KMS-11 (cell line): ENCODE measurements around the gene CASS4.

Experiments used
- H2AFZ ChIP-seq: fragments of 200-600 bp; sonication (generic); 2 replicates; pipeline ENCODE4 v1.6.1; 2016; ENCODE audit warnings: antibody characterized with exemption, mixed run types, low read depth
- H3K27ac ChIP-seq: fragments of 200-600 bp; sonication (generic); 2 replicates; pipeline ENCODE4 v1.6.1; 2016; ENCODE audit warnings: mild to moderate bottlenecking, mixed run types
- H3K27me3 ChIP-seq: fragments of 200-600 bp; sonication (generic); 2 replicates; pipeline ENCODE4 v1.6.1; 2017; ENCODE audit warnings: mild to moderate bottlenecking, low read depth, mixed run types, moderate library complexity; ENCODE audit not compliant: insufficient read depth
- H3K36me3 ChIP-seq: fragments of 200-600 bp; sonication (generic); 2 replicates; pipeline ENCODE4 v1.6.1; 2017; ENCODE audit warnings: mild to moderate bottlenecking, mixed run types; ENCODE audit not compliant: insufficient read depth
- H3K4me1 ChIP-seq: fragments of 200-600 bp; sonication (generic); 2 replicates; pipeline ENCODE4 v1.6.1; 2016; ENCODE audit warnings: mild to moderate bottlenecking, low read depth, mixed run types; ENCODE audit not compliant: poor library complexity, severe bottlenecking
- H3K4me2 ChIP-seq: fragments of 200-600 bp; sonication (generic); 2 replicates; pipeline ENCODE4 v1.7.0; 2016; ENCODE audit warnings: mild to moderate bottlenecking, mixed run types
- H3K4me3 ChIP-seq: fragments of 200-600 bp; sonication (generic); IDR thresholded peaks from 2 replicates; pipeline ENCODE4 v1.6.1; 2017; ENCODE audit warnings: low read depth, low read length, mixed read lengths; ENCODE audit not compliant: insufficient read depth
- H3K79me2 ChIP-seq: fragments of 200-600 bp; sonication (generic); 2 replicates; pipeline ENCODE4 v1.6.1; 2016; ENCODE audit warnings: low read depth, mixed run types; ENCODE audit not compliant: insufficient read depth
- H3K9ac ChIP-seq: fragments of 200-600 bp; sonication (generic); 2 replicates; pipeline ENCODE4 v1.6.1; 2016; ENCODE audit warnings: mild to moderate bottlenecking, mixed run types
- H4K20me1 ChIP-seq: fragments of 200-600 bp; sonication (generic); 2 replicates; pipeline ENCODE4 v1.6.1; 2016; ENCODE audit warnings: mild to moderate bottlenecking, mixed run types; ENCODE audit not compliant: insufficient read depth
- CTCF ChIP-seq: fragments of 200-600 bp; sonication (generic); conservative IDR thresholded peaks from 2 replicates; pipeline ENCODE4 v1.6.1; 2017; ENCODE audit warnings: low read depth, mild to moderate bottlenecking, antibody characterized with exemption, low read length, moderate library complexity, mixed read lengths

Gene CASS4

GRCh38 chr20:56463428-56463827, 51.4 kb downstream of the CASS4 start:
- no peaks in the 10 kb centered on the region for H3K79me2 ChIP-seq
- no peak overlapping the region for H3K9ac ChIP-seq
- H3K36me3 ChIP-seq = no peaks in the 10 kb centered on the region
- no peaks in the 10 kb centered on the region for H4K20me1 ChIP-seq
- H3K4me2 ChIP-seq = no peak overlapping the region
- TF ChIP-seq CTCF = no peak
- H3K27me3 ChIP-seq = no peaks in the 10 kb centered on the region
- no peak overlapping the region for H3K4me3 ChIP-seq
- no peak overlapping the region for H3K27ac ChIP-seq
- H3K4me1 ChIP-seq = peaks cover 6% of the 10 kb centered on the region
- H2AFZ ChIP-seq = no peak overlapping the region

GRCh38 chr20:56465997-56466396, 53.9 kb downstream of the CASS4 start:
- no peaks in the 10 kb centered on the region for H4K20me1 ChIP-seq
- peaks cover 17% of the 10 kb centered on the region for H3K4me1 ChIP-seq
- H3K4me2 ChIP-seq = no peak overlapping the region
- H3K4me3 ChIP-seq = no peak overlapping the region
- H3K36me3 ChIP-seq = no peaks in the 10 kb centered on the region
- no peak overlapping the region for H2AFZ ChIP-seq
- peaks cover 24% of the 10 kb centered on the region for H3K79me2 ChIP-seq
- H3K27ac ChIP-seq = no peak overlapping the region
- TF ChIP-seq CTCF = no peak
- no peaks in the 10 kb centered on the region for H3K27me3 ChIP-seq
- no peak overlapping the region for H3K9ac ChIP-seq

GRCh38 chr20:56467968-56468315, 55.9 kb downstream of the CASS4 start:
- H3K9ac ChIP-seq = peak overlapping the region; percentile 53
- TF ChIP-seq CTCF = no peak

GRCh38 chr20:56468316-56469076, 56.4 kb downstream of the CASS4 start, which contains the start of gene RTF2:
RTF2 (plus strand) TSS chr20:56468627; CDS start chr20:56468698, 71 bp downstream.
- TF ChIP-seq CTCF = no peak
- Histone ChIP-seq H2AFZ (peak within 1 kb of the TSS; percentile 98), H3K27me3 (no peaks in the 10 kb centered on the region), H3K9ac (peak within 1 kb of the TSS; percentile 53), H3K36me3 (peaks cover 7% of the 10 kb centered on the region; the same call in 1 of the 2 replicates), H3K4me2 (peak within 1 kb of the TSS; percentile 94), H3K27ac (peak within 1 kb of the TSS; percentile 35; the same call in 1 of the 2 replicates), H3K79me2 (peaks cover 33% of the 10 kb centered on the region), H3K4me3 (peak within 1 kb of the TSS; percentile 73), H3K4me1 (peaks cover 17% of the 10 kb centered on the region), H4K20me1 (no peaks in the 10 kb centered on the region)

More at GRCh38 chr20:56467968-56468315, 55.9 kb downstream of the CASS4 start:
- Histone ChIP-seq H3K4me3 (peak overlapping the region; percentile 27), H3K27ac (peak overlapping the region; percentile 20; the same call in 1 of the 2 replicates), H3K36me3 (peaks cover 1% of the 10 kb centered on the region; the same call in 1 of the 2 replicates), H3K79me2 (peaks cover 33% of the 10 kb centered on the region), H2AFZ (peak overlapping the region; percentile 98), H3K27me3 (no peaks in the 10 kb centered on the region), H3K4me1 (peaks cover 17% of the 10 kb centered on the region), H3K4me2 (peak overlapping the region; percentile 94), H4K20me1 (no peaks in the 10 kb centered on the region)
